Esophagus squamous epithelium (tissue), 5 donors: ENCODE results near the gene EIF2B4. TPM values are rescaled to one million over a fixed set of nuclear protein-coding genes. Genes with fewer than 3 reads are reported as not detected.

Experiments
- DNase-seq: peaks from one replicate; lab custom pipeline; 2025; lab: John Stamatoyannopoulos, UW
- H3K27ac ChIP-seq, 4 donors: fragments of 200-600 bp; sonication (generic); one replicate each; pipeline ENCODE4 v1.5.1; 2016 to 2019; ENCODE audit warnings: mild to moderate bottlenecking in 1 of 4
- H3K27me3 ChIP-seq, 4 donors: fragments of 200-600 bp; sonication (generic); 1 replicate in 3 of 4; 2 replicates in 1 of 4; pipeline versions ENCODE4 v1.5.1 to v1.6.0; 2017 to 2021; ENCODE audit warnings: antibody characterized with exemption in 1 of 4
- H3K36me3 ChIP-seq, 3 donors: fragments of 200-600 bp; sonication (generic); one replicate each; pipeline ENCODE4 v1.5.1; 2016 to 2019
- H3K4me1 ChIP-seq, 3 donors: fragments of 200-600 bp; sonication (generic); one replicate each; pipeline ENCODE4 v1.5.1; 2017 to 2019
- H3K4me3 ChIP-seq, 4 donors: fragments of 200-600 bp; sonication (generic); 1 replicate in 3 of 4; 2 replicates in 1 of 4; pipeline ENCODE4 v1.5.1; 2016 to 2019; ENCODE audit warnings: mild to moderate bottlenecking in 2 of 4, moderate library complexity in 1 of 4
- H3K9me3 ChIP-seq, 3 donors: fragments of 200-600 bp; sonication (generic); one replicate each; pipeline ENCODE4 v1.5.1; 2016 to 2019
- CTCF ChIP-seq, 6 experiments: fragments of 450-650 bp in 4 of 6; fragments of 200-600 bp in 2 of 6; sonication (generic) in 2 of 6; IDR thresholded peaks; one replicate each; pipeline ENCODE4 v1.5.1; 2016 to 2019; ENCODE audit warnings: antibody characterized with exemption in 6 of 6, mild to moderate bottlenecking in 4 of 6, moderate library complexity in 4 of 6
- POLR2A ChIP-seq, 4 donors: fragments of 450-650 bp; IDR thresholded peaks; one replicate each; pipeline ENCODE4 v1.6.1; 2017; ENCODE audit warnings: antibody characterized with exemption in 4 of 4, mild to moderate bottlenecking in 4 of 4, moderate library complexity in 3 of 4
- whole genome bisulfite sequencing, 2 donors: methylation state at CpG; one replicate each; pipeline ENCODE4 v1.1.5; 2018; 5-methylcytosine and 5-hydroxymethylcytosine counted together
- intact Hi-C: fragments of 100-400 bp; cut with DNase I; formaldehyde crosslinking; loops from one replicate; pipeline ENCODE4 v1.15.0; 2022
- total RNA-seq, 4 donors: library from RNA; depleted of rRNA; stranded (reverse); fragments of >200 nt; gene quantifications; one replicate each; pipeline ENCODE4 v1.1.0, GENCODE V29; 2016
- donor health status: DM: yes; HTN: yes; CAD: no.

The EIF2B4 gene
- total RNA-seq, 4 donors from 2014 or later: 30.4 to 44.3 (median 38.3) TPM

- intact Hi-C loops: no loop called here
- Histone ChIP-seq H3K36me3 (peaks cover 32 to 69% (median 34%) of the 10 kb centered on the region in 3 donors), H3K4me3 (no peak overlapping the region), H3K9me3 (no peaks in the 10 kb centered on the region), H3K27ac (no peak overlapping the region), H3K4me1 (peaks cover 19 to 69% (median 20%) of the 10 kb centered on the region in 3 donors), H3K27me3 (no peaks in the 10 kb centered on the region)
- TF ChIP-seq POLR2A (IDR thresholded peaks at IDR 0.05) (no peak), CTCF (IDR thresholded peaks at IDR 0.05) (no peak)
- DNase-seq: no peak
- WGBS, 2 donors: 50 to 58% methylated on average over 2 to 9 of the region's 10 CpGs
Measured at GRCh38 chr2:27376866-27377617, 6.9 kb upstream of the EIF2B4 start.

GRCh38 chr2:27376151-27376865 lies 6.2 kb upstream of the EIF2B4 start:
- no peaks in the 10 kb centered on the region for H3K9me3 ChIP-seq
- intact Hi-C loops: no loop called here
- H3K27me3 ChIP-seq: no peaks in the 10 kb centered on the region
- WGBS, 2 donors: 83 to 94% methylated on average over 8 to 14 of the region's 16 CpGs
- H3K4me1 ChIP-seq: peaks cover 24 to 71% (median 26%) of the 10 kb centered on the region in 3 donors
- peaks cover 32 to 62% (median 34%) of the 10 kb centered on the region in 3 donors for H3K36me3 ChIP-seq
- no peak overlapping the region for H3K27ac ChIP-seq
- H3K4me3 ChIP-seq: no peak overlapping the region
- DNase-seq: no peak
- TF ChIP-seq POLR2A (IDR thresholded peaks at IDR 0.05) (no peak), CTCF (IDR thresholded peaks at IDR 0.05) (no peak)

GRCh38 chr2:27375513-27376099 lies 5.5 kb upstream of the EIF2B4 start:
- WGBS, 2 donors: 83 to 84% methylated on average over 4 to 6 of the region's 20 CpGs
- peaks cover 32 to 61% (median 34%) of the 10 kb centered on the region in 3 donors for H3K36me3 ChIP-seq
- H3K4me3 ChIP-seq: no peak overlapping the region
- no peak overlapping the region for H3K27ac ChIP-seq
- no peaks in the 10 kb centered on the region for H3K9me3 ChIP-seq
- peaks cover 21 to 71% (median 22%) of the 10 kb centered on the region in 3 donors for H3K4me1 ChIP-seq
- intact Hi-C loops: no loop called here
- no peak for DNase-seq
- no peaks in the 10 kb centered on the region for H3K27me3 ChIP-seq
- no peak for TF ChIP-seq POLR2A (IDR thresholded peaks at IDR 0.05)
- no peak for TF ChIP-seq CTCF (IDR thresholded peaks at IDR 0.05)

- no peak for DNase-seq
- no peaks in the 10 kb centered on the region for H3K27me3 ChIP-seq
- no peak overlapping the region for H3K4me3 ChIP-seq
- no peaks in the 10 kb centered on the region for H3K9me3 ChIP-seq
- intact Hi-C loops: no loop called here
- TF ChIP-seq POLR2A (IDR thresholded peaks at IDR 0.05) (no peak), CTCF (IDR thresholded peaks at IDR 0.05) (no peak)
- H3K36me3 ChIP-seq: peaks cover 32 to 63% (median 34%) of the 10 kb centered on the region in 3 donors
- H3K27ac ChIP-seq: no peak overlapping the region
- H3K4me1 ChIP-seq: peaks cover 19 to 65% (median 21%) of the 10 kb centered on the region in 3 donors
- 69 to 80% methylated on average over 5 of the region's 5 CpGs for WGBS, 2 donors
Measured at GRCh38 chr2:27373567-27373966, 3.4 kb upstream of the EIF2B4 start.
